Body of pancreas (tissue), 4 donors: ENCODE measurements around the gene UBR4.

Experiments used
- CTCF ChIP-seq, 7 experiments: fragments of 450-650 bp in 4 of 7; fragments of 200-600 bp in 3 of 7; sonication (generic) in 3 of 7; IDR thresholded peaks; one replicate each; pipeline ENCODE4 v1.5.1; 2016 to 2019; ENCODE audit warnings: antibody characterized with exemption in 7 of 7
- POLR2A ChIP-seq, 3 donors: fragments of 450-650 bp; IDR thresholded peaks; one replicate each; pipeline ENCODE4 v1.6.1; 2016; ENCODE audit warnings: antibody characterized with exemption in 3 of 3, mild to moderate bottlenecking in 2 of 3

GRCh38 chr1:19101244-19101643 lies 108.8 kb downstream of the UBR4 start:
- TF ChIP-seq POLR2A (IDR thresholded peaks at IDR 0.05) = no peak
- TF ChIP-seq CTCF (IDR thresholded peaks at IDR 0.05) = no peak
